ENCODE results near the gene KRTAP4-6.
"Not testable (repeated sequence)": the region's sequence is repeated elsewhere in the genome, so short reads cannot be mapped to it uniquely, and the experiment has no call there.

KRTAP4-6 gene

DNA sequence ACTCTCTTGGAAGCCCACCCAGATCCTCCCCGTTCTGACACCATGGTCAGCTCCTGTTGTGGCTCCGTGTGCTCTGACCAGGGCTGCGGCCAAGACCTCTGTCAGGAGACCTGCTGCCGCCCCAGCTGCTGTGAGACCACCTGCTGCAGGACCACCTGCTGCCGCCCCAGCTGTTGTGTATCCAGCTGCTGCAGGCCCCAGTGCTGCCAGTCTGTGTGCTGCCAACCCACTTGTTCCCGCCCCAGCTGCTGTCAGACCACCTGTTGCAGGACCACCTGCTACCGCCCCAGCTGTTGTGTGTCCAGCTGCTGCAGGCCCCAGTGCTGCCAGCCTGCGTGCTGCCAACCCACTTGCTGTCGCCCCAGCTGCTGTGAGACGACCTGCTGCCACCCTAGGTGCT, 35.0 kb downstream of the KRTAP4-6 start, which contains the start of gene KRTAP4-9:
Gene KRTAP4-9, plus strand, starts transcription at position 43 of the 400 bp plus-strand sequence. Its CDS starts 0 bp downstream, at position 43.
- not testable (repeated sequence) for DNase-seq (ENCODE audit: low read depth)

- not testable (repeated sequence) for DNase-seq (ENCODE audit: low read depth)
Measured at GRCh38 chr17:41104386-41105038, 35.8 kb downstream of the KRTAP4-6 start.

GRCh38 chr17:41103896-41104295, 36.4 kb downstream of the KRTAP4-6 start:
- no peak for DNase-seq (ENCODE audit: low read depth)

DNA sequence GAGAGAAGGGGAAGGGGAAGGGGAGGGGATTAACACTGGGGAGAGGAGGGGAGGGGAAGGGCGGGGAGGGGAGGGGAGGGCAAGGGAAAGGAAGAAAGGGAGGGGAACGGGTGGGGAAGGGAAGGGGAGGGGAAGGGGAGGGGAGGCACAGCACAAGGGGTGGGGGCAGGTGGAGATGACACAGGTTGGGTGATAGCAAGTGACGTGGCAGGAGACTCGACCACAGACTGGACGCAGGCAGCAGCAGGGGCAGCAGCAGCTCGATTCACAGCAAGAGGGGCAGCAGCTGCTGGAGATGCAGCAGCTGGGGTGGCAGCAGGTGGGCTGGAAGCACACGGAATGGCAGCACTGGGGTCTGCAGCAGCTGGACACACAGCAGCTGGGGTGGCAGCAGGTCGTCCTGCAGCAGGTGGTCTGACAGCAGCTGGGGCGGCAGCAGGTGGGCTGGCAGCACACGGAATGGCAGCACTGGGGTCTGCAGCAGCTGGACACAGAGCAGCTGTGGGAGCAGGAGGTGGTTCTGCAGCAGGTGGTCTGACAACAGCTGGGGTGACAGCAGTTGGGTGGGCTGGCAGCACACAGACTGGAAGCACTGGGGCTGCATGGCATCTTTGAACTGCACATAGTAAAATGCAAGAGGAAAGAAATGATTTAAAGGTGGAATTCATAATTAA, 38.6 kb downstream of the KRTAP4-6 start, which contains the start of gene KRTAP4-16:
Gene KRTAP4-16, minus strand, starts transcription at position 624 of the 674 bp plus-strand sequence. Its CDS starts 0 bp downstream, at position 624.
- no peak for DNase-seq (ENCODE audit: low read depth)

DNA sequence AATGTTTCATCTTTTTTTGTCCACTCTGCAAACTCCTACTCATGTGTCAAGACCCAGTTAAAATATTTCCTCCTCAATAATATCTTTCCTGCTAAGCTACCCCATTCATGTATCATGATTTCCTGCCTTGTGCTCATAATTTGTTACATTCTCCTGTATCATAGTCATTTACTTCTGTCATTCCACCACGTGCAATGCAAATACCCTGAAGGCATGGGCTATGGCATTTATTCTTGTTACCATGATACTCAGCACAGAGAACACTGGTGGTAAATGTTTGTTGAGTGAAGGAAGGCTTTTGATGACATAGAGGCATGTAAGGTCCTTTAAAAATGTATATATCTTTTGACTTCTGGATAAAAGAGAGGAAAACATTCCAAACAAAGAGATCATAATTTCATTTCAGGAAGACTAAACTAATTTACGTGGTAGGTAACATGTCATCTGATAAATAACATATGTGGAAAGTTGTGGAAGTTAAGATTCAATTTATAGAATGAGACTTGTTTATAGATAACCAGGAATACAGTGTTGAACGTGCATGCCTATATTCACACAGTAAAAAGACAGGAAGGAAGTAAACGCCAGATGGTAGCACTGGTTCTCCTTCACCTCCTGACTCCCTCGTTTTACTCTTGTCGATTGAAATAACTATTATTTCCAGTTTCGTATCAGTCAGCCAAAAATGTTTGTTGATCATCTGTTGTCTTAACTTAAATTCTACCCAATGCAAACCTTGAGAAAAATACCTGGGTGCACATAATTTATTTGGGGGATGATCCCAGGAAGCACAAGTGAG, 40.5 kb downstream of the KRTAP4-6 start:
- DNase-seq (ENCODE audit: low read depth): not testable (repeated sequence)

DNA sequence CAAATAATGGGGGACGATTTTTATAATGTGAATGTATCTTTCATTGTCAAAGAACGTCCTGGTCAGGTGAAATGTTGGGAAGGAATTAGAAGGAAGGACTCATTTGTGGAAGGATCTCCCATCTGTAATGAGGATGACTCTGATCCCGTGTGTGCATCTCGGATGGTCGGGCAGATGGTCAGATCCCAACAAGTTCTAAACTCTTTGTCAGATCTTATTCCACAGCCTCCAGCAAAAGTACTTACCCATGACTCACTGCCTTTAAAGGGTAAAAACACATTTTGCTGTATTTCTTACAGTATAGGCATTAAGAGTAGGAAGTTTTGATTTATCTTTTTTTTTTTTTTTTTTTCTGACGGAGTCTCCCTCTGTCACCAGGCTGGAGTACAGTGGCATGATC, 41.9 kb downstream of the KRTAP4-6 start:
- no peak for DNase-seq (ENCODE audit: low read depth)

GRCh38 chr17:41098042-41098441, 42.3 kb downstream of the KRTAP4-6 start, which contains the start of gene KRTAP4-8:
KRTAP4-8 (minus strand) TSS chr17:41098142; CDS start chr17:41098084, 58 bp downstream.
- no peak for DNase-seq (ENCODE audit: low read depth)

DNA sequence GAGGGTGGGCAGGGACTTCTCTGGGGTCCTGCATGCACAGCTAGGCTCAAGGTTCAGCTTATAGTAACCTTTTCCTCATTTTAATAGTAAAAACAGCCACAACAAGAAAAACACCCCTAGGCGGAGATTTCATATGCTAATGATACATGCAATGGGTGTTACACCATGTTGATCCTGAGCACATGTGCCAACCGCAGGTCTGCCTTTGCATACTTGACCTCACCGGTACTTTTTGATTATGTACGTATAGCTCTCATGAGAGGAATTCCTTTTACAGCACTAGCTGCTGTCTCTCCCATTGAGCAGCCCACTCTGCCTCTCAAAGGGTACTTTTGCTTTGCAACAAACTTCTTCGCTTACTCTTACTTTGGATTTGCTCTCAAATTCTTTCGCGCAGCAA, 44.3 kb downstream of the KRTAP4-6 start:
- DNase-seq (ENCODE audit: low read depth): no peak

All from T-helper 22 cell (primary cell).